ENCODE data around the gene TUBGCP2. TPM values are rescaled to one million over a fixed set of nuclear protein-coding genes. Genes with fewer than 3 reads are reported as not detected.

Gene TUBGCP2
- total RNA-seq, 1 donor from 2014 or later: 35.2 TPM

GRCh38 chr10:133231946-133232574 lies 76.6 kb downstream of the TUBGCP2 start:
- no peak for TF ChIP-seq CTCF (conservative IDR thresholded peaks at IDR 0.05; ENCODE audit: low read depth, low read length)
- H3K4me3 ChIP-seq (ENCODE audit: low read depth, low read length): no peak overlapping the region
- no peak for DNase-seq (ENCODE audit: low read depth)

- no peak overlapping the region for H3K4me3 ChIP-seq (ENCODE audit: low read depth, low read length)
- TF ChIP-seq CTCF (conservative IDR thresholded peaks at IDR 0.05; ENCODE audit: low read depth, low read length): no peak
- DNase-seq (ENCODE audit: low read depth): no peak
Observed at GRCh38 chr10:133231244-133231945, 77.3 kb downstream of the TUBGCP2 start.

GRCh38 chr10:133230387-133231195 lies 78.1 kb downstream of the TUBGCP2 start:
- TF ChIP-seq CTCF (conservative IDR thresholded peaks at IDR 0.05; ENCODE audit: low read depth, low read length): no peak
- no peak overlapping the region for H3K4me3 ChIP-seq (ENCODE audit: low read depth, low read length)
- DNase-seq (ENCODE audit: low read depth): no peak

GRCh38 chr10:133230044-133230361 lies 78.7 kb downstream of the TUBGCP2 start, which contains the start of gene UTF1:
Gene UTF1, plus strand, starts transcription at chr10:133230217. Its CDS starts 72 bp downstream, at chr10:133230289.
- TF ChIP-seq CTCF (conservative IDR thresholded peaks at IDR 0.05; ENCODE audit: low read depth, low read length): no peak
- DNase-seq (ENCODE audit: low read depth): no peak
- H3K4me3 ChIP-seq (ENCODE audit: low read depth, low read length): no peak within 1 kb of the TSS

- DNase-seq (ENCODE audit: low read depth): no peak
- no peak overlapping the region for H3K4me3 ChIP-seq (ENCODE audit: low read depth, low read length)
- no peak for TF ChIP-seq CTCF (conservative IDR thresholded peaks at IDR 0.05; ENCODE audit: low read depth, low read length)
Observed at GRCh38 chr10:133229265-133230043, 79.2 kb downstream of the TUBGCP2 start.

Other genes starting within 250 kb of the TUBGCP2 start
- gene ADGRA1, start 220.9 kb downstream of the TUBGCP2 start, total RNA-seq: not detected in 2 replicates
- gene KNDC1, start 148.7 kb downstream of the TUBGCP2 start, total RNA-seq: 0.06 and 0.65 TPM in 2 replicates
- not detected in 2 replicates for gene UTF1, start 78.7 kb downstream of the TUBGCP2 start, total RNA-seq
- not detected in 2 replicates for gene VENTX, start 71.0 kb downstream of the TUBGCP2 start, total RNA-seq
- gene ADAM8, start 32.0 kb downstream of the TUBGCP2 start, total RNA-seq: 26.0 and 52.6 TPM in 2 replicates
- 28.8 and 59.6 TPM in 2 replicates for gene ZNF511, start within 50 bp of the TUBGCP2 start, total RNA-seq
- 1.5 TPM in 1 of 2 replicates, not detected in the other for gene CALY, start 28.0 kb upstream of the TUBGCP2 start, total RNA-seq
- not detected in 2 replicates for gene PRAP1, start 38.5 kb upstream of the TUBGCP2 start, total RNA-seq
- gene FUOM, start 49.1 kb upstream of the TUBGCP2 start, total RNA-seq: 57.2 and 75.5 TPM in 2 replicates
- 130 and 147 TPM in 2 replicates for gene ECHS1, start 64.5 kb upstream of the TUBGCP2 start, total RNA-seq
- gene PAOX, start 70.4 kb upstream of the TUBGCP2 start, total RNA-seq: 3.6 and 5.6 TPM in 2 replicates
- gene MTG1, start 85.3 kb upstream of the TUBGCP2 start, total RNA-seq: 31.8 and 51.9 TPM in 2 replicates
- gene SPRN, start 115.8 kb upstream of the TUBGCP2 start, total RNA-seq: 0.12 and 0.51 TPM in 2 replicates
- 0.14 and 1.3 TPM in 2 replicates for gene SCART1, start 145.1 kb upstream of the TUBGCP2 start, total RNA-seq
- 0.17 and 1.1 TPM in 2 replicates for gene CYP2E1, start 218.5 kb upstream of the TUBGCP2 start, total RNA-seq

Data from epithelial cell of proximal tubule (primary cell).